AG09309 (cell line): ENCODE data around the gene EXOC2.
A peak's percentile ranks its signal among the peaks of the same experiment; 100 is the strongest.

Experiments
- DNase-seq: peaks from one replicate; pipeline ENCODE4 v3.0.0-alpha.2; 2010; ENCODE audit warnings: low read depth
- H3K4me3 ChIP-seq: 2 replicates; pipeline ENCODE4 v1.5.1; 2011; ENCODE audit warnings: mild to moderate bottlenecking, low read depth, low read length, moderate library complexity; ENCODE audit not compliant: control insufficient read depth
- TF ChIP-seq, protein P1 (sequence below): IDR thresholded peaks from 2 replicates; pipeline ENCODE4 v1.5.1; 2011; ENCODE audit warnings: mild to moderate bottlenecking, low read depth, low read length, inconsistent platforms; ENCODE audit not compliant: insufficient read depth, control insufficient read depth; ENCODE audit errors: missing control alignments

Gene EXOC2

GRCh38 chr6:729606-730320 lies 36.8 kb upstream of the EXOC2 start:
- no peak overlapping the region for H3K4me3 ChIP-seq
- TF ChIP-seq, protein P1, sequence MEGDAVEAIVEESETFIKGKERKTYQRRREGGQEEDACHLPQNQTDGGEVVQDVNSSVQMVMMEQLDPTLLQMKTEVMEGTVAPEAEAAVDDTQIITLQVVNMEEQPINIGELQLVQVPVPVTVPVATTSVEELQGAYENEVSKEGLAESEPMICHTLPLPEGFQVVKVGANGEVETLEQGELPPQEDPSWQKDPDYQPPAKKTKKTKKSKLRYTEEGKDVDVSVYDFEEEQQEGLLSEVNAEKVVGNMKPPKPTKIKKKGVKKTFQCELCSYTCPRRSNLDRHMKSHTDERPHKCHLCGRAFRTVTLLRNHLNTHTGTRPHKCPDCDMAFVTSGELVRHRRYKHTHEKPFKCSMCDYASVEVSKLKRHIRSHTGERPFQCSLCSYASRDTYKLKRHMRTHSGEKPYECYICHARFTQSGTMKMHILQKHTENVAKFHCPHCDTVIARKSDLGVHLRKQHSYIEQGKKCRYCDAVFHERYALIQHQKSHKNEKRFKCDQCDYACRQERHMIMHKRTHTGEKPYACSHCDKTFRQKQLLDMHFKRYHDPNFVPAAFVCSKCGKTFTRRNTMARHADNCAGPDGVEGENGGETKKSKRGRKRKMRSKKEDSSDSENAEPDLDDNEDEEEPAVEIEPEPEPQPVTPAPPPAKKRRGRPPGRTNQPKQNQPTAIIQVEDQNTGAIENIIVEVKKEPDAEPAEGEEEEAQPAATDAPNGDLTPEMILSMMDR, result no peak
- no peak for DNase-seq

GRCh38 chr6:727856-728255 lies 34.9 kb upstream of the EXOC2 start:
- TF ChIP-seq, protein P1, result no peak

DNA sequence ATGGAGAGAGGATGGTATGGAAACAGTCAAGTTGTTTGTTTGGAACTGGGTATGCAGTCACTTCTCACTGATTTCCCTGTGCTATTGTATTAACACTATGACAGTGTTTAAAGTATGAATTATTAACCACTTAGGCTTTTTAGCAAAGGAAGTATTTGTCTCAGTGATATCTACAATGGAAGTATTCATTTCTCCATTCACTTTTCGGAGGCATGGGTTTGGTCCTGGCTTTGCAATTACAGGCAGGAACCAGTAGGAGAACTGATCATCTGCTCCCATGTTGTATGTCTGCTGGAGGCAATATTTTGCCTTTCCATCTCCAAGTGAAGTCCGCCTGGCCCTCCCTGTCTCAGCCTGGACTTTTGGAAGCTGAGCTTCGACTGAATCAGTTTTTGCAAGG lies 30.6 kb upstream of the EXOC2 start:
- no peak for DNase-seq
- no peak overlapping the region for H3K4me3 ChIP-seq
- TF ChIP-seq, protein P1, result peak; percentile 16

More at GRCh38 chr6:727856-728255, 34.9 kb upstream of the EXOC2 start:
- no peak for DNase-seq
- H3K4me3 ChIP-seq, result no peak overlapping the region

DNA sequence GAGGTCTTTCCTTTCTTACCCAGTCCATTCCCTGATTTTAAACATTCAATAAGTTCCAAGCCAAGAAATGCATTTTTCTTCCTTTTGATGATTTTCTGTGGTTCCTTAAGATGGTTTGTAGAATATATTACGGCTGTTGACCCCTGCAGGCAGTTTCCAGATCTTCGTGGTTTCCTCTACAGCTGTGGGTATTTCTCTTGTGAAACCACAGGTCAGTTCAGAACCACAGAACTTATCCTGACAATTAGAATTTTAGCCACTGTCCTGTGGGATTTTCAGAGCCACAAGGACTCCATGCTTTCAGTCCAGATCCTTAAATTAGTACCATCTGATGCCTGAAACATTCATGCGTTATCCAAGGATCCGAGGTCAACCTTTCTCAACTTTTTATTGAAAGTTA lies 29.7 kb upstream of the EXOC2 start:
- TF ChIP-seq, protein P1, result no peak
- DNase-seq, result peak; percentile 40
- H3K4me3 ChIP-seq, result no peak overlapping the region

DNA sequence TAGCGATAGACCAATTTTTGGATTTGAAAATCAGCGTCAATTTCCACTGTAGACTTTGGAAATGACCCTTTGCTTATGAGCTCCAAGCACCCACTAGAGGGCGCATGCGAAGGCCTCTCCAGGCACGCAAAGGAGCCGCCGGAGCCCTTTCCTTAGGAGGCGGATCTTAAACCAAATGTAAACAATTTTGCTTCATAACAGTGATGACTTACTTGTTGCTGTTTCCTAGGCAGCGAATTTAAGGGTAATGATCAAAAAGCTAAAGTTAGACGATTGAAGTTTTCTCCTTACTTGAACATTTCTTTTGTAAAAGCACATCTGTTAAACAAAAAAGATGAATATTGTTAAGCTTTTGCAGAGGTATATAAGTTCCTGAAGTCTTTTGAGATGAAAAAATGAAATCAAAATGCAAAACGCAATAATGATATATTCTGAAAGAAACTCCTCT lies 29.2 kb upstream of the EXOC2 start:
- DNase-seq, result peak; percentile 40
- H3K4me3 ChIP-seq, result no peak overlapping the region
- TF ChIP-seq, protein P1, result peak; percentile 96

GRCh38 chr6:718345-718744 lies 25.4 kb upstream of the EXOC2 start:
- DNase-seq, result no peak
- TF ChIP-seq, protein P1, result no peak
- H3K4me3 ChIP-seq, result no peak overlapping the region
